Suprapubic skin (tissue), 4 donors: ENCODE measurements around the gene CXCR4.

ENCODE experiments used
- CTCF ChIP-seq, 2 donors: fragments of 200-600 bp in 1 of 2; fragments of 450-650 bp in 1 of 2; sonication (generic) in 1 of 2; IDR thresholded peaks; one replicate each; pipeline ENCODE4 v1.5.1; 2016 to 2019; ENCODE audit warnings: antibody characterized with exemption in 2 of 2, mild to moderate bottlenecking in 1 of 2, moderate library complexity in 1 of 2
- EP300 ChIP-seq: sonication (generic); formaldehyde crosslinking; IDR thresholded peaks from one replicate; pipeline ENCODE4 v1.6.1; 2017; ENCODE audit warnings: antibody characterized with exemption
- POLR2A ChIP-seq, 2 donors: fragments of 450-650 bp; IDR thresholded peaks; one replicate each; pipeline ENCODE4 v1.6.1; 2017; ENCODE audit warnings: antibody characterized with exemption in 2 of 2, mild to moderate bottlenecking in 2 of 2, moderate library complexity in 2 of 2
- POLR2AphosphoS5 ChIP-seq, 3 donors: sonication (generic); formaldehyde crosslinking; IDR thresholded peaks; one replicate each; pipeline ENCODE4 v1.6.1; 2017; ENCODE audit warnings: antibody characterized with exemption in 3 of 3

DNA sequence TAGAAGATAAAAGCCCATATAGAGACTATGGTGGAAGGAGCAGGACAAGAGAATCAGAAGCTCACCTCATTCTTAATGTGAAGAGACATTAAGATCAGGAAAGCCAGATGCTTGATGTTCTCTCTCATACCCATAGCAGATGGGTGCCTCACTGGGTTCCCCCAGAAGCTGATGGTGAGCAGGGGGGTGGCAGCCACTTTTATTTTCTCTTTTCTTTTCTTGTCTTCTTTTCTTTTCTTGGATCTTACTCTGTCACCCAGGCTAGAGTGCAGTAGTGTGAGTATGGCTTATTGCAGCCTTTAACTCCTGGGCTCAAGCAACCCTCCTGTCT lies 14.8 kb upstream of the CXCR4 start:
- TF ChIP-seq CTCF (IDR thresholded peaks at IDR 0.05) (no peak), POLR2A (IDR thresholded peaks at IDR 0.05) (no peak), POLR2AphosphoS5 (IDR thresholded peaks at IDR 0.05) (no peak), EP300 (no peak)
